ENCODE measurements around the gene GLIS2. TPM values are rescaled to one million over a fixed set of nuclear protein-coding genes. Genes with fewer than 3 reads are reported as not detected.

The GLIS2 gene
- total RNA-seq, 1 experiment from 2014 or later: 44.2 TPM

DNA sequence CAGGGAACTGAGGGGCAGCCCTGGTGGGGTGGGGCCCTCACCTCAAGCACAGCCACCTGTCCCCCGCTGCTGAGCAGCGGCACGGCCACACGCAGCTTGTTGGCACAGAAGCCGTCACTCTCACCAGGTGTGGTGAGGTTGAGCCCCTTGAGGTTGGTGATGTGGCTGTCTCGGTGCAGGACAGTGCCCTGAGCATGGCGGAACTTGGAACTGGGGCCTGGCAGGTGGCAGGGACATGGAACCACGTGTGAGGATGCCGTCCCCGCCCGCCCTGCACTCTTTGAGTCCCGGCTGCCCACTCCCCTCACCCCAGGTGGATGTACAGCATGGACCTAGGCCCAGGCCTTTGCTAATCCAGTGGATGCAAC lies 46.1 kb downstream of the GLIS2 start:
- no TSS peak for BruUV-seq (replicated peaks)
- no peaks in the 10 kb centered on the region for H3K27me3 ChIP-seq (ENCODE audit: insufficient read depth, low read depth)
- no peak overlapping the region for H3K27ac ChIP-seq
- POLR2A ChIA-PET (ENCODE audit: unreplicated experiment): no interaction called here
- H2AFZ ChIP-seq: no peak overlapping the region
- H3K4me1 ChIP-seq (replicated peaks; ENCODE audit: insufficient read depth): peaks cover 6% of the 10 kb centered on the region
- CTCF ChIA-PET: no interaction called here
- no peak for DNase-seq
- TF ChIP-seq CTCF (conservative IDR thresholded peaks at IDR 0.05) (no peak), EZH2 (IDR thresholded peaks at IDR 0.05; ENCODE audit: low read depth) (no peak)
- H3K36me3 ChIP-seq (ENCODE audit: low read depth): no peaks in the 10 kb centered on the region
- no peak overlapping the region for H3K4me2 ChIP-seq
- no peaks in the 10 kb centered on the region for H3K79me2 ChIP-seq (ENCODE audit: low read depth)
- intact Hi-C loops (cut with micrococcal nuclease; ENCODE audit: unreplicated experiment): no loop called here
- no peaks in the 10 kb centered on the region for H3K9me3 ChIP-seq (ENCODE audit: insufficient read depth, low read depth)
- no peak overlapping the region for H3K4me3 ChIP-seq
- H3K9me2 ChIP-seq (ENCODE audit: insufficient read depth): no peaks in the 10 kb centered on the region
- H3F3A ChIP-seq (ENCODE audit: insufficient read depth, low read depth): peaks cover 6% of the 10 kb centered on the region; the same call in 1 of the 2 replicates
- H4K20me1 ChIP-seq (ENCODE audit: insufficient read depth): no peaks in the 10 kb centered on the region

DNA sequence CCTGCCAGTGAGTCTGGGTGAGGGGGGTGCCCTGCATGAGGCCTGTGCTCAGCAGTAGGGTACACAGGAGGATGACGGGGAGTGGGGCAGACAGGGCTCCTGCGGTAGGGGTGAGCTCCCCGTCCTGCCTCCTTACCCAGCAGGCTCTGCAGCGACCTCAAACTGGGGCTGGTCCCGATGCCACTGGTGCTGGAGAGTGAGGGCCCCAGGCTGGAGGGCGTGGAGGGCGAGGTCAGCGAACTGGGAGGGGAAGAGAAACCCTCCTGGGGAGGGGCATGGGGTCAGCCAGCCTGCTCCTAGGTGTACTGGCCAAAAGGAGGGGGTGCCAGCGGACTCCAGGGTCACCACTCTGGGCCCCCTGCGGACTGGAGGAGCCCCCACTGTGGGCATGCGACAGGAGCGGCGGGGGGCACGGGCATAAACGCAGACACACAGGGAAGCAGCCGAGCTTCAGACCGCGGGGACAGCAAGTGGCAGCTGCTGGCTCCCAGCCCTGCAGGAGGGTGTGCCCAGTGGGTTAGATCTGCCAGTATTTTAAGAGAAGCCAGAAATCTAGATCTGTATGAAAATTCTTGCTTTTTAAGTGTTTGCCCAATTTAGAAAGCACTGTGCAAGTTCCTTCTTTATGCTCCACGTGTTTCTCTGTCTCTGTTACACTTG lies 46.7 kb downstream of the GLIS2 start:
- Histone ChIP-seq H3K4me1 (replicated peaks; ENCODE audit: insufficient read depth) (peaks cover 13% of the 10 kb centered on the region), H3K4me3 (no peak overlapping the region), H3K27ac (no peak overlapping the region), H4K20me1 (ENCODE audit: insufficient read depth) (no peaks in the 10 kb centered on the region), H3K36me3 (ENCODE audit: low read depth) (no peaks in the 10 kb centered on the region), H3K9me3 (ENCODE audit: insufficient read depth, low read depth) (no peaks in the 10 kb centered on the region), H3K27me3 (ENCODE audit: insufficient read depth, low read depth) (no peaks in the 10 kb centered on the region), H3F3A (ENCODE audit: insufficient read depth, low read depth) (peaks cover 10% of the 10 kb centered on the region; the same call in 1 of the 2 replicates), H3K79me2 (ENCODE audit: low read depth) (no peaks in the 10 kb centered on the region), H2AFZ (no peak overlapping the region), H3K9me2 (ENCODE audit: insufficient read depth) (no peaks in the 10 kb centered on the region), H3K4me2 (no peak overlapping the region)
- no TSS peak for BruUV-seq (replicated peaks)
- DNase-seq: no peak
- POLR2A ChIA-PET (ENCODE audit: unreplicated experiment): no interaction called here
- CTCF ChIA-PET: no interaction called here
- TF ChIP-seq CTCF (conservative IDR thresholded peaks at IDR 0.05): no peak
- TF ChIP-seq EZH2 (IDR thresholded peaks at IDR 0.05; ENCODE audit: low read depth): no peak
- intact Hi-C loops (cut with micrococcal nuclease; ENCODE audit: unreplicated experiment): no loop called here

DNA sequence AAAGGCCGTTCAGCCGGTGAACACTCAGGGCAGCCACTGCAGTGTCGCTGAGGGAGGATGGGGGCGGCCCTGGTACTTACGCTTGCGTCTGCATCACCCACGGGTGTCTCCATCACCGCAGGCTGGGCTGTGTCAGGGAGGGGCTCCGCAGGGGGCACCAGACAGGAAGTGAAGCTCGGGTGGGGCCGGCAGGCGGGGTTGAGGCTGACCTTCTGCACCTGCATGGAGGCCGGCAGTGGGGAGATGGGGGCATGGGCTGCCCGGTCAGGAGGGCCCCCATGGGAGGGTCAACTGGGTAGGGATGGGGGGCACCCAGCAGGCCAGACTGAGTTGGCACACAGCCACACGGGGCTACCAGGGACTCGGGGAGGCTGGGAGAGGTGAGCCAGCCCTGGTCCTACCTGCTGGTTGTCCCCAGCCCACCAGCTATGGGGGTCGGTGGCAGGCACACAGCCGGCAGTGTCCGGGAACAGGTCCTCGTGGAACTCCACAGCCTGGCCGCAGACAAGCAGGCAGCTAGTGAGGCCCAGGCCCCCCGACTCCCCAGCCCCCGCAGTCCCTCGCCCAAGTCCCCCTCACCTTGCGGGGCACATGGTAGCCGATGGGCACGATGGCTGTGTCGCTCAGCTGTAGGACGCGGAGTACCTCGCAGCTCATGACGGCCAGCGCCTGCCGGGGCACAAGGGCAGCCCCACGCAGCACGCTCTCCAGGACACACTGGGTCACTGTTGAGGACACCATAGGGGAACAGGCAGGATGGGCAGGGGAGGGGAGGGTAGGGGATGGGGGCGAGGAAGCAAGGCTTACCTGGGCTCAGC lies 48.5 kb downstream of the GLIS2 start:
- Histone ChIP-seq H3K4me1 (replicated peaks; ENCODE audit: insufficient read depth) (peaks cover 31% of the 10 kb centered on the region), H3K4me3 (no peak overlapping the region), H3F3A (ENCODE audit: insufficient read depth, low read depth) (peaks cover 22% of the 10 kb centered on the region; the same call in 1 of the 2 replicates), H3K4me2 (no peak overlapping the region), H3K79me2 (ENCODE audit: low read depth) (no peaks in the 10 kb centered on the region), H3K36me3 (ENCODE audit: low read depth) (no peaks in the 10 kb centered on the region), H2AFZ (no peak overlapping the region), H3K27me3 (ENCODE audit: insufficient read depth, low read depth) (no peaks in the 10 kb centered on the region), H3K27ac (no peak overlapping the region), H3K9me3 (ENCODE audit: insufficient read depth, low read depth) (no peaks in the 10 kb centered on the region), H4K20me1 (ENCODE audit: insufficient read depth) (no peaks in the 10 kb centered on the region), H3K9me2 (ENCODE audit: insufficient read depth) (no peaks in the 10 kb centered on the region)
- intact Hi-C loops (cut with micrococcal nuclease; ENCODE audit: unreplicated experiment): no loop called here
- no TSS peak for BruUV-seq (replicated peaks)
- no peak for TF ChIP-seq CTCF (conservative IDR thresholded peaks at IDR 0.05)
- CTCF ChIA-PET: no interaction called here
- DNase-seq: no peak
- POLR2A ChIA-PET (ENCODE audit: unreplicated experiment): interaction anchor here (0.7 kb wide), 1 partner anchor 41 kb away, joined by 3 read pairs; no protein-coding TSS in a partner anchor

All from PC-9 (cell line).